NB4 (cell line): ENCODE measurements around the gene JDP2.

Experiments used
- DNase-seq: peaks from one replicate; pipeline ENCODE4 v3.0.0; 2010; ENCODE audit warnings: low read depth
- H3K4me3 ChIP-seq: one replicate; pipeline ENCODE4 v1.5.1; 2011; ENCODE audit warnings: mild to moderate bottlenecking, low read depth, low read length, moderate library complexity
- MYC ChIP-seq: IDR thresholded peaks from 2 replicates; pipeline ENCODE4 v1.6.1; 2011; ENCODE audit warnings: low read depth, low read length
- POLR2A ChIP-seq: IDR thresholded peaks from 2 replicates; pipeline ENCODE4 v1.6.1; 2011; ENCODE audit warnings: mild to moderate bottlenecking; ENCODE audit not compliant: insufficient read length; ENCODE audit errors: extremely low read depth
- TF ChIP-seq, protein P1 (sequence below): IDR thresholded peaks from one replicate; pipeline ENCODE4 v1.5.1; 2012; ENCODE audit warnings: low read depth, low read length
- TF ChIP-seq, protein P2 (sequence below): IDR thresholded peaks from 2 replicates; pipeline ENCODE4 v1.6.1; 2011; ENCODE audit warnings: low read depth, low read length

Gene JDP2

DNA sequence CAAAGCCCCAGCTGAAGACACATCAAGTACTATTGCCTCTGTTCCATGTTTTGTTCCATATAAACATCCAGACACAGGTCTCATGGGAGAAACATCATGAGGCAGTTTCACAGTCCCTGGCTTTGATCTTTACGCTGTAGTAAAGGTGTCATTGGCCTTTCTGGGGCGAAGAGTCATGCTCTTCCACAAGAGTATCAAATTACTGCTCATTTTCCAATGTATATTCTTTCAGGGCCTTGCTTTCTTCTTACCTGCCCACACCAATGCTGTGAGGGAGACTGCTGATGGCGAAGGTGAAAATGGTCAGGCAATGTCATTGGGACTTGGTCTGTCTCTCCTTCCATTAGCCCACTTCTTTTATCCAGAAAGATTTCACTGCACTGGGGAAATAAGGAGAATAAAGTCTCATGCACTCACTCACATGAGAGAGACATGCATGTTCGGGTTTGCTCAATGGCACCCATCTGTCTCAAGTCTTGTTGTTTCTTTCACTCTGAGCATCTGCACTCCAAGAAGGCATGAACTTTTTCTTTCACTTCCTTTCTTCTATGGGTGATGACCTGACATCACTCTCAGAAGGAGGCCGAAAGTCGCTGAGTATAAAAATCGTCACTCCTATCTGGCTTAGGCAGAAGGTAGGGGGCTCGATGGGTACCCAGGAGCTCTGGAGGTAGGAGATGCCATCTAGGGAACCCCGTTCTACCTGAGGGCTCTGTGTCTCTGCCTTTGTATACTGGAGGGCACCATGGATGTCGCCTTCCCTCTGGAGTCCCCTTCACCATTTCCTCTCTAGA, 1.3 kb upstream of the JDP2 start:
- TF ChIP-seq, protein P1, sequence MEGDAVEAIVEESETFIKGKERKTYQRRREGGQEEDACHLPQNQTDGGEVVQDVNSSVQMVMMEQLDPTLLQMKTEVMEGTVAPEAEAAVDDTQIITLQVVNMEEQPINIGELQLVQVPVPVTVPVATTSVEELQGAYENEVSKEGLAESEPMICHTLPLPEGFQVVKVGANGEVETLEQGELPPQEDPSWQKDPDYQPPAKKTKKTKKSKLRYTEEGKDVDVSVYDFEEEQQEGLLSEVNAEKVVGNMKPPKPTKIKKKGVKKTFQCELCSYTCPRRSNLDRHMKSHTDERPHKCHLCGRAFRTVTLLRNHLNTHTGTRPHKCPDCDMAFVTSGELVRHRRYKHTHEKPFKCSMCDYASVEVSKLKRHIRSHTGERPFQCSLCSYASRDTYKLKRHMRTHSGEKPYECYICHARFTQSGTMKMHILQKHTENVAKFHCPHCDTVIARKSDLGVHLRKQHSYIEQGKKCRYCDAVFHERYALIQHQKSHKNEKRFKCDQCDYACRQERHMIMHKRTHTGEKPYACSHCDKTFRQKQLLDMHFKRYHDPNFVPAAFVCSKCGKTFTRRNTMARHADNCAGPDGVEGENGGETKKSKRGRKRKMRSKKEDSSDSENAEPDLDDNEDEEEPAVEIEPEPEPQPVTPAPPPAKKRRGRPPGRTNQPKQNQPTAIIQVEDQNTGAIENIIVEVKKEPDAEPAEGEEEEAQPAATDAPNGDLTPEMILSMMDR, result no peak
- TF ChIP-seq POLR2A, result no peak
- TF ChIP-seq, protein P2, sequence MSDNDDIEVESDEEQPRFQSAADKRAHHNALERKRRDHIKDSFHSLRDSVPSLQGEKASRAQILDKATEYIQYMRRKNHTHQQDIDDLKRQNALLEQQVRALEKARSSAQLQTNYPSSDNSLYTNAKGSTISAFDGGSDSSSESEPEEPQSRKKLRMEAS, result no peak
- no peak for TF ChIP-seq MYC
- DNase-seq, result peak; percentile 28
- peak overlapping the region; percentile 56 for H3K4me3 ChIP-seq

DNA sequence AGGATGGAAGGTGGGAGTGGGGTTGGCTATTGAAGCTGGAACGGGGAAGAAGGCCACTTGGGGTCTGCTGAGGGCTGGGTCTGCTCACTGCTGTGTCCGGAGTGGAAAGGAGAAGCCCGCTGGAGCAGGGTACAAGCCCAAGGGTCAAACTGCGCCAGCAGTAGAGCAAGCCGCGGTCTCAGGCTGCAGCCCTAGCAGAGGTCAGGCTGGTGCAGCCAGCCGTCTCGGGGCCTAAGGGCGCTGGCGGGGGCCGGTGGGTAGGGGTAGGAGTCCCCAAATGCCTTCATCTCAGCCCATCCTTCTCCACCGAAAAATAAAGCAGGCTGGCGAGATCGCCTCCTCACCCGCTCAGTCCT, 718 bp upstream of the JDP2 start:
- no peak for DNase-seq
- peak overlapping the region; percentile 56 for H3K4me3 ChIP-seq
- TF ChIP-seq, protein P1, result no peak
- TF ChIP-seq POLR2A (no peak), MYC (no peak)
- TF ChIP-seq, protein P2, result no peak

DNA sequence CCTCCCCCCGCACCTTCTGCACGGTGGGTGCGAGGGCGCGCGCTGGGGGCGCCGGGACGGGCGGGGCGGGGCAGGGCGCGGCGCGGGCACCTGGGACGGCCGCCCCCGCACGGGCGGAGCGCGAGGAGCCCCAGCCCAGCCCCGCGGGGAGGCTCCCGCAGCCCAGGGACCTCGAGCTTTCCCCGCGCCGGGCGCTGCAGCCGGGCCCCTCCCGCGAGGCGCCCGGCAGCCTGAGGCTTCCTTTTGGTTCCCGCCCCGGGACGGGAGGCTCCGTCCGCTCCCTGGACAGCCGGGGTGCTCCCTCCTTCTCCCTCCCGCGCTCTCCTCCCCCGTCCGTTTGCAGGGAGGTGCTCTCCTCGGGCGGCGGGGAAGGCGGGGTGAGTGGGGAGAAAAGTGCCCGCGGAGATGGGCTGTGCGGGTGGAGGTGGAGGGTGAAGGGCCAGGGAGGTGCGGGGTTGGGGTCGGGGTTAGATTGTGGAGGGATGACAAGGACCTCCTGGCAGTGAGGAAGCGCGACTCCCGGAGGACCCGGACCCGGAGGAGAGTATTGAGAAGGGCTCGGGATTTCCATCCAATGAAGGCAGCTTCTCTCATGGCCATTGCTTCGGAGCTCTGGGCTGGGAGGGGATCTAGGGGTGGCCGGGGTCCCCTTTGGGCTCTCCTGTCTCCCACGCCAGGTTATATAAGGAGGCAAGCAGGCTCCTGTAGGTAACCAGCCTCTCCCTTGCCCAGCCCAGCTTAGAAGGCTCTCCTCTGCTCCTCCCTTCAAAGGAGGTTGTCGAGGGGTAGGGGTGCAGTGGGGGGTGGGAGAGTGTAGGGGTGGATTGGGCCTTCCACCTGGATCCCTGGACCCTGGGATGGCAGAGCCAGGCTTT, 645 bp downstream of the JDP2 start:
- TF ChIP-seq MYC, result no peak
- TF ChIP-seq, protein P2, result no peak
- no peak for TF ChIP-seq POLR2A
- TF ChIP-seq, protein P1, result no peak
- peak; percentile 55 for DNase-seq
- peak overlapping the region; percentile 65 for H3K4me3 ChIP-seq

DNA sequence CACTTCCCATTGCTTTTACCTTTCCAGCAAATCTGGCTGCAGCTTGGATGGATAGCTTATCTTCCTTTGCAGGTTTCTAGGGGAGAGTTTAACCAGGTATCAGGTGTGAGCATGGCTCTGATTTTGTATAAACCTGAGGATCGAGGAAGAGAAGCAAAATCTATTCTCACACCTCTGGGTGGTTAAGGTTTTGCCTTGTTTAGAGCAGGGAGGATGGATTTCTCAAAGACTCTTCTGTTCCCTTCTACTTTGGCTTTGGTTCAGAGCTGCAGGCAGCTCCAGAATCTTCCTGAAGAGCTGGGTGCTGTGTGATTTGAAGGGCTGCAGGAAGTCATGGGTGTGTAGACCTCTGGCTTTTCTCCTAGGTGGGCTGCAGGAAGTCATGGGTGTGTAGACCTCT, 1.7 kb downstream of the JDP2 start:
- TF ChIP-seq, protein P2, result no peak
- TF ChIP-seq MYC (no peak), POLR2A (no peak)
- TF ChIP-seq, protein P1, result no peak
- H3K4me3 ChIP-seq, result peak overlapping the region; percentile 65
- no peak for DNase-seq

DNA sequence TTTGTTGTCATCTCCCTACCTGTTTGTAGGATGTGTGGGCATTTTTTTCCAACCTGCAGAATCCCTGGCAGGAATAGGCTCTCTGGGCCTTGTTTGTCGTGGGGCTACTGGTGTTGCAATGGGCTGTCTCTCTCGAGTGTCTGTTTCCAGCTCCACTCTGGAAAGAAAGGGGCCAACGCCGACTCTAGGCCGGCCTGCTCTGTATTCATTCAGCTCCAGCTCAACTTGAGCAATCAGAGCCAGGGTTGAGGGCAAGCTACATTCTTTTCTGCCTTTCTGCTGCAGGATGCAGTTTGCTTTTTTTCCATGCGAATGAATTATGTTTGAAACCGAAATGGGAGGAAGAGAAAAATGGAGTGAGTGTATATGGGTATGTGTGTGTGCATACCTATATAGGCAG, 2.3 kb downstream of the JDP2 start:
- H3K4me3 ChIP-seq, result peak overlapping the region; percentile 25
- peak; percentile 29 for DNase-seq
- TF ChIP-seq MYC (no peak), POLR2A (no peak)
- TF ChIP-seq, protein P2, result no peak
- TF ChIP-seq, protein P1, result no peak
